HG03521 (cell line): ENCODE measurements around the gene RGS3.

ENCODE experiments used
- ATAC-seq: cut with Tn5 transposase; IDR thresholded peaks from one replicate; pipeline ENCODE4 v1.9.1; 2021; ENCODE audit warnings: mild to moderate bottlenecking, moderate library complexity; ENCODE audit not compliant: unreplicated experiment

Gene RGS3

GRCh38 chr9:113582698-113583200, 119.2 kb downstream of the RGS3 start:
- no peak for ATAC-seq

- ATAC-seq, result no peak
Observed at GRCh38 chr9:113583511-113584427, 120.2 kb downstream of the RGS3 start.

- ATAC-seq, result no peak
Observed at GRCh38 chr9:113584428-113585084, 121.0 kb downstream of the RGS3 start.

- no peak for ATAC-seq
Observed at GRCh38 chr9:113585085-113585442, 121.5 kb downstream of the RGS3 start.

GRCh38 chr9:113585555-113585954, 122.0 kb downstream of the RGS3 start:
- ATAC-seq, result no peak

GRCh38 chr9:113587471-113588031, 124.0 kb downstream of the RGS3 start:
- no peak for ATAC-seq

GRCh38 chr9:113588242-113588810, 124.8 kb downstream of the RGS3 start:
- no peak for ATAC-seq

GRCh38 chr9:113588936-113589335, 125.4 kb downstream of the RGS3 start:
- ATAC-seq, result no peak

GRCh38 chr9:113589407-113589806, 125.9 kb downstream of the RGS3 start:
- ATAC-seq, result no peak

GRCh38 chr9:113589890-113590289, 126.4 kb downstream of the RGS3 start:
- ATAC-seq, result no peak

- ATAC-seq, result no peak
Observed at GRCh38 chr9:113590389-113590788, 126.9 kb downstream of the RGS3 start.

- ATAC-seq, result peak; percentile 47
Observed at GRCh38 chr9:113590991-113591898, 127.7 kb downstream of the RGS3 start.

GRCh38 chr9:113591899-113592625, 128.5 kb downstream of the RGS3 start:
- no peak for ATAC-seq

- ATAC-seq, result no peak
Observed at GRCh38 chr9:113592876-113593575, 129.5 kb downstream of the RGS3 start.

GRCh38 chr9:113593682-113594281, 130.3 kb downstream of the RGS3 start:
- peak; percentile 66 for ATAC-seq

GRCh38 chr9:113594484-113595299, 131.2 kb downstream of the RGS3 start:
- no peak for ATAC-seq

GRCh38 chr9:113596616-113597320, 133.2 kb downstream of the RGS3 start:
- no peak for ATAC-seq
